Measurements from ENCODE around the gene RASAL2.
"Not testable (repeated sequence)": the region's sequence is repeated elsewhere in the genome, so short reads cannot be mapped to it uniquely, and the experiment has no call there.

- TF ChIP-seq, protein P1, sequence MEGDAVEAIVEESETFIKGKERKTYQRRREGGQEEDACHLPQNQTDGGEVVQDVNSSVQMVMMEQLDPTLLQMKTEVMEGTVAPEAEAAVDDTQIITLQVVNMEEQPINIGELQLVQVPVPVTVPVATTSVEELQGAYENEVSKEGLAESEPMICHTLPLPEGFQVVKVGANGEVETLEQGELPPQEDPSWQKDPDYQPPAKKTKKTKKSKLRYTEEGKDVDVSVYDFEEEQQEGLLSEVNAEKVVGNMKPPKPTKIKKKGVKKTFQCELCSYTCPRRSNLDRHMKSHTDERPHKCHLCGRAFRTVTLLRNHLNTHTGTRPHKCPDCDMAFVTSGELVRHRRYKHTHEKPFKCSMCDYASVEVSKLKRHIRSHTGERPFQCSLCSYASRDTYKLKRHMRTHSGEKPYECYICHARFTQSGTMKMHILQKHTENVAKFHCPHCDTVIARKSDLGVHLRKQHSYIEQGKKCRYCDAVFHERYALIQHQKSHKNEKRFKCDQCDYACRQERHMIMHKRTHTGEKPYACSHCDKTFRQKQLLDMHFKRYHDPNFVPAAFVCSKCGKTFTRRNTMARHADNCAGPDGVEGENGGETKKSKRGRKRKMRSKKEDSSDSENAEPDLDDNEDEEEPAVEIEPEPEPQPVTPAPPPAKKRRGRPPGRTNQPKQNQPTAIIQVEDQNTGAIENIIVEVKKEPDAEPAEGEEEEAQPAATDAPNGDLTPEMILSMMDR (IDR thresholded peaks at IDR 0.05 in 8 of 11, conservative IDR thresholded peaks at IDR 0.05 in 3 of 11): not testable (repeated sequence)
- TF ChIP-seq POLR2A (IDR thresholded peaks at IDR 0.05): not testable (repeated sequence)
These were observed 108.6 kb downstream of the RASAL2 start for GRCh38 chr1:178202546-178202945.

Data from spleen (tissue), 7 donors.